HT-29 (cell line): ENCODE results near the gene IZUMO1. TPM values are rescaled to one million over a fixed set of nuclear protein-coding genes. Genes with fewer than 3 reads are reported as not detected.
A peak's percentile ranks its signal among the peaks of the same experiment; 100 is the strongest.
"Not testable (repeated sequence)": the region's sequence is repeated elsewhere in the genome, so short reads cannot be mapped to it uniquely, and the experiment has no call there.

Source experiments
- DNase-seq: peaks from one replicate; pipeline ENCODE4 v3.0.0-alpha.2; 2015; ENCODE audit warnings: low spot score
- total RNA-seq: library from RNA; depleted of rRNA; stranded (reverse); fragments of >200 nt; shearing (Covaris generic); gene quantifications from 2 replicates; pipeline ENCODE4 v1.2.3, GENCODE V29; 2014; rRNA removed

Gene IZUMO1
- total RNA-seq, result 0.05 and 0.58 TPM in 2 replicates

GRCh38 chr19:48746738-48747575 is at the start of gene IZUMO1:
TSS of gene IZUMO1 (minus strand) at chr19:48746909. CDS start at chr19:48745859, 1,050 bp downstream.
- no peak for DNase-seq

GRCh38 chr19:48795685-48796070 is 49.0 kb upstream of the IZUMO1 start:
- DNase-seq, result no peak

DNA sequence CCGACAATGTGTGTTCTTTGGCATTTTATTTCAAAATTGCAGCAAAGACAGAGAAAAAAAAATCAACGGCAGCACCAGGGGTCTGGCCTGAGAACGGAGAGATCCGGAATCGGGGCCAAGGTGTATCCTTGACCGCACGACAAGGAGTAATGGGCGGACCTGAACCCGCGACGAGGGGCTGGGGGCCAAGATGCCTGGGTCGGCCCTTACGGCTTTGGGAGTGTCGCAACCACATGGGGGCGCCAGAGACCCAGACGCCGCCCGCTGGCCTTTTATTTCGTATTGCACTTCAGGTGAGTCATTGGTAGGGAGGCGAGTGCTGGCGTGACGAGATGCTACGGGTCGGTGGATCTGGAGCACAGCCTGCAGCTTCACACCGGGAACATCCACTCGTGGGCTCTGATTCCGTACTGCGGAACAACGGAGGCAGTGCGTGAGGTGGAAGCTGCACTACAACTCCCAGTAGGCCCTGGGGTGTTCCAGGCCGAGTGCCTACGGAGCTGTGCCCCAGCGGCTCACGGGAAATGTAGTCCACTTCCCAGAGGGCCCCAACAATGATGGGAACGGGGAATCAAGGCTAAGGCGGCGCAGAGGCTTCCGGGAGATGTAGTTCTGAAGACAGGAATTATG is 48.5 kb upstream of the IZUMO1 start:
- peak; percentile 99 for DNase-seq

DNA sequence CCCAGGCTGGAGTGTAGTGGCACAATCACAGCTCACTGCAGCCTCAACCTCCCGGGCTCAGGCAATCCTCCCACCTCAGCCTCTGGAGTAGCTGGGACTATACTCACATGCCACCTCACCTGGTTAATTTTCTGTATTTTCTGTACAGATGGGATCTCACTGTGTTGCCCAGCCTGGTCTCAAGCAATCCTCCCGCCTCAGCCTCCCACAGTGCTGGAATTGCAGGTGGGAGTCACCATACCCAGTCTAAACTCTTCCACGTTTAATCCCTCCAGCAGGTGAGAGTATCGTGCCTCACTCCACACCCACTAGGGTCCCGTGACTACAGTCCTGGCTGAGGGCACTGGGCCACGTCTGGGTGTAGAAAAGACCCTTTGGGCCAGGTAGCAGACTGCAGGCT is 47.6 kb upstream of the IZUMO1 start:
- DNase-seq, result no peak

- no peak for DNase-seq
Observed at GRCh38 chr19:48793271-48793670, 46.6 kb upstream of the IZUMO1 start.

DNA sequence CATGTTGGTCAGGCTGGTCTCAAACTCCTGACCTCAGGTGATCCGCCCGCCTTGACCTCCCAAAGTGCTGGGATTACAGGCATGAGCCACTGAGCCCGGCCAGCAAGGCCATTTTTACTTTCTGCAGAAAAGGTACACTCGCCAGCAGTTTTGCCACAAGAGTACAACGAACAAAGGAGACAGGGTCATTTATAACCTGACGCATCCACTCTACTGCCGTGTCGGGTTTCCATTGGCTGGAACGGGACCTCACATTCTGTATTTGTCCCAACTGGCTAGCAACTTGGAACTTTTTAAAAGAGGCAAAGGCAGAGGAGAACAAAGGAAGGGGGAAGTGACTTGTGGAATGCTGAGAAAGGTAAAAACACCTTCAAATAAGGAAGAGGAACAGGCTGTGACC is 40.6 kb upstream of the IZUMO1 start:
- DNase-seq, result not testable (repeated sequence)

- not testable (repeated sequence) for DNase-seq
Observed at GRCh38 chr19:48786422-48786821, 39.7 kb upstream of the IZUMO1 start.

- DNase-seq, result no peak
Observed at GRCh38 chr19:48784527-48784926, 37.8 kb upstream of the IZUMO1 start.

- DNase-seq, result peak; percentile 40
Observed at GRCh38 chr19:48780631-48781391, 34.1 kb upstream of the IZUMO1 start.

DNA sequence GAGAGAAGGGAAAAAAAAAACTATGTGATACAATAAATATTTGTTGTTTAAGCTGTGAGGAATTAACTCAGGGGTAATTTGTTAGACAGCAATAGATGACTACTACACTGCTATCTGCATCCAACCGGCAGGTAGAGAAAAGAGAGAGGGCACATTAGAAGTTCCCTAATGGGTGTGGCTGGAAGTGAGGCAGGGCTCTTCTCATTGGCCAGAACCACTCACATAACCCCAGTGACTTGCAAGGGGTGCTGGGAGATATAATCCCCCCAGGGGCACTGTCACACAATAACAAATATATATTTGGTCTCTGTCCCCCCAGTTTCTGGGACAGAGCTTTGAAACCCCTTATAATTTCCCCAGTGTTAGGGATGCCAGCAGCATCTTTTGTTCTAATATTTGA is 32.9 kb upstream of the IZUMO1 start:
- DNase-seq, result no peak

GRCh38 chr19:48777720-48778119 is 31.0 kb upstream of the IZUMO1 start:
- DNase-seq, result no peak

GRCh38 chr19:48777139-48777538 is 30.4 kb upstream of the IZUMO1 start:
- DNase-seq, result no peak

- no peak for DNase-seq
Observed at GRCh38 chr19:48772503-48772953, 25.8 kb upstream of the IZUMO1 start.

- DNase-seq, result no peak
Observed at GRCh38 chr19:48770734-48771472, 24.2 kb upstream of the IZUMO1 start.

DNA sequence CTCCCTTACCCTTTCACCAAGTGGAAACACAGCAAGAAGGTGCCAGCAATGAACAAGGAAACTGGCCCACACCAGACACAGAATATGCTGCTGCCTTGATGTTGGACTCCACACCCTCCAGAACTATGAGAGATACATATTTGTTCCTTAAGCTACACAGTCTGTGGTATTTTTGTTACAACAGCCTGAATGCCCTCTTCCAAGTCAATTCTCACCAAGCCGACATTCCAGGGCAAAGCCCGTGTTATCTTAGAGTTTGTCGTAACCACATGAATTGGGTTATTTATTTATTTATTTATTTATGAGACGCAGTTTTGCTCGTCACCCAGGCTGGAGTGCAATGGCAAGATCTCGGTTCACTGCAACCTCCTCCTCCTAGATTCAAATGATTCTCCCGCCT is 23.6 kb upstream of the IZUMO1 start:
- no peak for DNase-seq

DNA sequence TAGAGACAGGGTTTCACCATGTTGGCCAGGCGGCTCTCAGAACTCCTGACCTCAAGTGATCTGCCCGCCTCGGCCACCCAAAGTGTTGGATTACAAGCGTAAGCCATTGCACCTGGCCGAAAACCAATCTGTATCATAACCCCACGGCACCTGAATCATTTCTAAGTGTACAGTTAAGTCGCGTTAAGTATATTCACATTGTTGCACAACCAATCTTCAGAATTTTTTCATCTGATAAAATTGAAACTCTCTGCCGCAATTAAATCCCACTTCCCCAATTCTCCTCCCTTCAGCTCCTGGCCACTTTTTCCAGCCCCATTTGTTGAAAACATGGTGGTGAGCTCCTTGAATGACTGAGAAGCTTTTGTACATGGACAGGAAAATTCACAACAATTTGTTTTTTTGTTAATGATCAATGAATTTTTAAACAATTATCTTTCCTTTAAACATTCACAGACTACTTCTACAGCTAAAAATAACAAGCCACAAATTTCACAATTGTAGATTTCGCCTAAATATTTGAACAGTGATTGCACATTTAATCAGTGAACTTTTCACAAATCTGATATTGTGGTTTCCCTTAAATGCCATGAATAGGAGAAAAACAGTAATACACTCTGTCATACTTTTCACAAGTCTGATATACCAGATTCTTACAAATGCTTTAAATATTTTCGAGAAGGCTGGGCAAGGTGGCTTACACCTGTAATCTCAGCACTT is 22.4 kb upstream of the IZUMO1 start:
- no peak for DNase-seq

DNA sequence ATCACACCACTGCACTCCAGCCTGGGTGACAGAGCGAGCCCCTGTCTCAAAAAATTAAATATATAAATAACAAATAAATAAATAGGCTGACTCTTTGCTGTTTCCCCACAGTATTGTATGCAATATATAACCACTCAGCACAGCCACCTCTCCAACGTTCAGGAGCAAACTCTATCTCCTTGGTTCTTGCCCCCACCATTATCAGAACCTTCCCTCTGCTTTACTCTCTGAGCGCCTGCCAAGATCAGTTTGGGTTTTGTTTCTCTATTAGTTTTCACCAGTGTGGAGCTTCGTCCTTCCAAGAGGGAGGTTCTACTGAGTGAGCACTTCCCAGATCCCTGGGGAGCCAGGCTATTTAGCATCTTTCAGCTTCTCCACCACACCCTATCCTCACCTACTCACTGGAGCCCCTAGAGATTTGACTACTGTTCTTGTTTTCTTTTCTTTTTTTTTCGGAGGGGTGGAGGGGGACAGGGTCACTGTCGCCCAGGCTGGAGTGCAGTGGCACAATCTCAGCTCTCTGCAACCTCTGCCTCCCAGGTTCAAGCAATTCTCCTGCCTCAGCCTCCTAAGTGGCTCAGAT is 21.6 kb upstream of the IZUMO1 start:
- not testable (repeated sequence) for DNase-seq

DNA sequence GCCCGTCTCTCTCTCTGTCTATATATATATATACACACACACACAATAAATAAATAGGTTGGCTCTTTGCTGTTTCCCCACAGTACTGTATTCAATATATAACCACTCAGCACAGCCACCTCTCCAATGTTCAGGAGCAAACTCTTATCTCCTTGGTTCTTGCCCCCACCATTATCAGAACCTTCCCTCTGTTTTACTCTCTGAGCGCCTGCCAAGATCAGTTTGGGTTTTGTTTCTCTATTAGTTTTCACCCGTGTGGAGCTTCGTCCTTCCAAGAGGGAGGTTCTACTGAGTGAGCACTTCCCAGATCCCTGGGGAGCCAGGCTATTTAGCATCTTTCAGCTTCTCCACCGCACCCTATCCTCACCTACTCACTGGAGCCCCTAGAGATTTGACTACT is 19.1 kb upstream of the IZUMO1 start:
- DNase-seq, result not testable (repeated sequence)

GRCh38 chr19:48760504-48761205 is 13.9 kb upstream of the IZUMO1 start:
- no peak for DNase-seq

DNA sequence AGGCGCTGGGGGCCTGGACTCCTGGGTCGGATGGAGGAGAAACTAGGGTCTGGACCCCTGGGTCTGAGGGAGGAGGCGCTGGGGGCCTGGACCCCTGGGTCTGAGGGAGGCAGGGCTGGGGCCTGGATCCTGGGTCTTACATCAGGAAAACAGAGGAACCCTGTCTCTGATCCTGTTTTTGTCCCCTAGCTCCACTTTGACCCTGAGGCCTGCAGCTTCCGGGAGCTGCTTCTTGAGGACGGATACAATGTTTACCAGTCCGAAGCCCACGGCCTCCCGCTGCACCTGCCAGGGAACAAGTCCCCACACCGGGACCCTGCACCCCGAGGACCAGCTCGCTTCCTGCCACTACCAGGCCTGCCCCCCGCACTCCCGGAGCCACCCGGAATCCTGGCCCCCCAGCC is 11.0 kb upstream of the IZUMO1 start:
- no peak for DNase-seq
